Activated CD4-positive, alpha-beta memory T cell treated with anti-CD3 and anti-CD28 coated beads, Interleukin-2, amount 10 ng/mL, durations not matched to agents 7 days and 5 days (primary cell): ENCODE results near the gene KNG1. TPM values are rescaled to one million over a fixed set of nuclear protein-coding genes. Genes with fewer than 3 reads are reported as not detected.

Experiments used
- CTCF ChIA-PET: fragments of 350-600 bp; sonication (Branson Sonifier 250); formaldehyde crosslinking; loops from one replicate; lab custom pipeline; 2021; ENCODE audit warnings: antibody characterized with exemption, inconsistent platforms; lab: Charles Lee
- POLR2A ChIA-PET: fragments of 350-600 bp; sonication (Branson Sonifier 250); formaldehyde crosslinking; loops from one replicate; lab custom pipeline; 2021; ENCODE audit warnings: antibody characterized with exemption; lab: Charles Lee
- DNase-seq: peaks from one replicate; pipeline ENCODE4 v3.0.0-alpha.2; 2020
- H3K27ac Mint-ChIP-seq: one replicate; pipeline ENCODE4 v1.8.0; 2021; ENCODE audit warnings: mild to moderate bottlenecking, mixed read lengths
- H3K27me3 Mint-ChIP-seq: one replicate; pipeline ENCODE4 v1.8.0; 2021; ENCODE audit warnings: mixed read lengths
- H3K36me3 Mint-ChIP-seq: one replicate; pipeline ENCODE4 v1.8.0; 2021; ENCODE audit warnings: low read depth, mixed read lengths
- H3K4me1 Mint-ChIP-seq: one replicate; pipeline ENCODE4 v1.8.0; 2021; ENCODE audit warnings: mixed read lengths
- H3K4me3 Mint-ChIP-seq: one replicate; pipeline ENCODE4 v1.8.0; 2021; ENCODE audit warnings: mild to moderate bottlenecking, mixed read lengths
- H3K9me3 Mint-ChIP-seq: one replicate; pipeline ENCODE4 v1.8.0; 2021; ENCODE audit warnings: mixed read lengths
- total RNA-seq, 2 experiments: library from RNA; stranded (reverse); gene quantifications; one replicate each; pipeline ENCODE4 v1.2.3, GENCODE V29; 2021

KNG1 gene
- total RNA-seq, 2 experiments from 2014 or later, result not detected

- Mint-ChIP-seq H3K9me3 (no peaks in the 10 kb centered on the region), H3K36me3 (no peaks in the 10 kb centered on the region), H3K4me3 (no peak overlapping the region), H3K27me3 (no peaks in the 10 kb centered on the region), H3K4me1 (peaks cover 3% of the 10 kb centered on the region), H3K27ac (no peak overlapping the region)
- ChIA-PET CTCF (no interaction called here), POLR2A (interaction anchor here (0.7 kb wide), 1 partner anchor 826 kb away, joined by 3 read pairs; no protein-coding TSS in a partner anchor)
- DNase-seq, result no peak
Measured at GRCh38 chr3:186760897-186761447, 43.8 kb downstream of the KNG1 start.

- no peaks in the 10 kb centered on the region for H3K36me3 Mint-ChIP-seq
- H3K27me3 Mint-ChIP-seq, result no peaks in the 10 kb centered on the region
- no peaks in the 10 kb centered on the region for H3K9me3 Mint-ChIP-seq
- DNase-seq, result no peak
- peak overlapping the region; percentile 77 for H3K27ac Mint-ChIP-seq
- H3K4me1 Mint-ChIP-seq, result peaks cover 16% of the 10 kb centered on the region
- ChIA-PET POLR2A (interaction anchor here (0.6 to 7.7 kb wide), 12 partner anchors 11 to 835 kb away, joined by 3 to 240 read pairs (median 6); partner anchors contain the start of genes DNAJB11, EIF4A2, RFC4 and RPL39L), CTCF (interaction anchor here (1.0 to 2.4 kb wide), 10 partner anchors 10 to 829 kb away, joined by 3 to 18 read pairs (median 4); partner anchors contain the start of genes EIF4A2 and RPL39L)
- peak overlapping the region; percentile 77 for H3K4me3 Mint-ChIP-seq
Measured at GRCh38 chr3:186772281-186772694, 55.1 kb downstream of the KNG1 start.

- peak; percentile 74 for DNase-seq
- H3K36me3 Mint-ChIP-seq, result no peaks in the 10 kb centered on the region
- peak overlapping the region; percentile 77 for H3K4me3 Mint-ChIP-seq
- H3K4me1 Mint-ChIP-seq, result peaks cover 16% of the 10 kb centered on the region
- H3K27me3 Mint-ChIP-seq, result no peaks in the 10 kb centered on the region
- H3K27ac Mint-ChIP-seq, result peak overlapping the region; percentile 77
- POLR2A ChIA-PET, result interaction anchor here (0.6 to 7.7 kb wide), 15 partner anchors 10 to 835 kb away, joined by 3 to 240 read pairs (median 6); partner anchors contain the start of genes DNAJB11, EIF4A2, RFC4 and RPL39L
- no peaks in the 10 kb centered on the region for H3K9me3 Mint-ChIP-seq
- CTCF ChIA-PET, result interaction anchor here (1.0 to 2.4 kb wide), 10 partner anchors 9 to 829 kb away, joined by 3 to 18 read pairs (median 4); partner anchors contain the start of genes EIF4A2 and RPL39L
Measured at GRCh38 chr3:186772701-186773417, 55.7 kb downstream of the KNG1 start.

GRCh38 chr3:186775999-186776398, 58.8 kb downstream of the KNG1 start:
- Mint-ChIP-seq H3K4me1 (peaks cover 16% of the 10 kb centered on the region), H3K27me3 (no peaks in the 10 kb centered on the region), H3K27ac (no peak overlapping the region), H3K9me3 (no peaks in the 10 kb centered on the region), H3K4me3 (no peak overlapping the region), H3K36me3 (no peaks in the 10 kb centered on the region)
- ChIA-PET POLR2A (no interaction called here), CTCF (no interaction called here)
- no peak for DNase-seq

- Mint-ChIP-seq H3K27me3 (no peaks in the 10 kb centered on the region), H3K27ac (no peak overlapping the region), H3K4me3 (no peak overlapping the region), H3K9me3 (no peaks in the 10 kb centered on the region), H3K36me3 (peaks cover 17% of the 10 kb centered on the region), H3K4me1 (peaks cover 12% of the 10 kb centered on the region)
- ChIA-PET CTCF (no interaction called here), POLR2A (interaction anchor here (6.3 kb wide), 1 partner anchor 12 kb away, joined by 35 read pairs; no protein-coding TSS in a partner anchor)
- no peak for DNase-seq
Measured at GRCh38 chr3:186779204-186779603, 62.0 kb downstream of the KNG1 start.

DNA sequence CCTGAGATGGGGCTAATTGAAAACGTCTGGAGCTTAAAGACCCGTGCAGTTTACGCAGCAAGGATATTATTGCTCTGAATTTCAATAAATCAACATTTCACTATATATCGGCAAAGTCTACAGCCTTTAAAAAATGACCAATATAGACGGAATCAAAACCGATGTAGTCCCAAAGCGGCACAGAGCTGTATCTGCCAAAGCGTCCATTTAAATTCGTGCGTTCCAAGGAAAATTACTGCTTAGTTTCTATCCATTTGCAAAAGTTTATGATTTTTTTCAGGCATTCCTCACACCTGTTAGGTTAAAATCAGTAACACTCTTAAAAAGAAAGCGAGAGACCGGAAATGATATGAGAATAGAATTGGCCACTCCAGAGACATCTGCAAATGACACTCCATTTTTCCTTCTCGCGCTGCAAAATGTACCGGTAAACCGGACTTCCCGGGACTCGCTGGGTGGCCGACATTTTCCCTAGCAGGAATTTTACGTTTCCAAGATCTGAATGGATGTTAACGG, 65.4 kb downstream of the KNG1 start:
- H3K27me3 Mint-ChIP-seq, result no peaks in the 10 kb centered on the region
- H3K9me3 Mint-ChIP-seq, result no peaks in the 10 kb centered on the region
- no peak for DNase-seq
- peak overlapping the region; percentile 99 for H3K4me3 Mint-ChIP-seq
- H3K4me1 Mint-ChIP-seq, result peaks cover 34% of the 10 kb centered on the region
- H3K36me3 Mint-ChIP-seq, result peaks cover 51% of the 10 kb centered on the region
- peak overlapping the region; percentile 100 for H3K27ac Mint-ChIP-seq
- ChIA-PET POLR2A (interaction anchor here (0.7 to 6.4 kb wide), 45 partner anchors 8 to 855 kb away, joined by 3 to 240 read pairs (median 7); partner anchors contain the start of genes DNAJB11, ETV5, RFC4 and RPL39L), CTCF (interaction anchor here (2.1 to 3.6 kb wide), 3 partner anchors 10 to 212 kb away, joined by 7 to 15 read pairs (median 7); partner anchors contain the start of gene DNAJB11)

DNA sequence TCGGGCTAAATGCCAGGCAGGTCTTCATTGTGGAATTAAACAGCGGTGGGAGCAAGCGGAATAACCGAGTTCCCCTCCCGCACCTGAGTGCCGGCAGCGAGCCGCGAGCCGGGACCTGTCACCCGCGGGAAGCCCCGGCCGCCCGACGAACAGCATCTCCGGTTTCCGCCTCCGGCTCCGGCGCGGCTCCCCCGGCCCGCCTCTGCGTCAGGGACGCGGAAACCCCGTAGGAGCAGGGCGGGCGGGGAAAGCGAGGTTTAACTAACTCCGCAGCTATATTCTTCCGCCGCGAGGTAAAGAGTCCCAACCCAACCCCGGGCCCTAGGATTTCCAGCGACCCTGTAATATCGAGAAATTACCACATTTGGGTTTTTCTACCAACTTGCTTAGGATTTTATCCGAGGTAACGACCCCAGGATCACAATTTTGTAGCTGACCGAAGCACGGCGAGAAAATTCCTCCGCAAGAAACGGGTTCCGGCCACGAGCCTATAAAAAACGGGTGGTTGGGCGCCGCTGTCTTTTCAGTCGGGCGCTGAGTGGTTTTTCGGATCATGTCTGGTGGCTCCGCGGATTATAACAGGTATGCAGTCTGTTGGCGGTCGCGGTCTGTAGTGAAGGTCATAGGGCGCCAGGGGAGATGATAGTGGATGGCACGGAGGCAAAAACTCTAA, 66.0 kb downstream of the KNG1 start, which contains the start of gene EIF4A2:
Gene EIF4A2 (plus strand): TSS at position 520 of the 673 bp plus-strand sequence. CDS start 34 bp downstream, at position 554.
- ChIA-PET CTCF (interaction anchor here (0.7 to 3.6 kb wide), 6 partner anchors 10 to 356 kb away, joined by 3 to 15 read pairs (median 6); partner anchors contain the start of genes DNAJB11 and RPL39L), POLR2A (interaction anchor here (0.7 to 6.4 kb wide), 62 partner anchors 8 to 861 kb away, joined by 3 to 240 read pairs (median 5); partner anchors contain the start of genes DNAJB11, ETV5, RFC4 and RPL39L)
- Mint-ChIP-seq H3K4me3 (peak within 1 kb of the TSS; percentile 99), H3K4me1 (peaks cover 40% of the 10 kb centered on the region), H3K9me3 (no peaks in the 10 kb centered on the region), H3K36me3 (peaks cover 57% of the 10 kb centered on the region), H3K27me3 (no peaks in the 10 kb centered on the region), H3K27ac (peak within 1 kb of the TSS; percentile 100)
- peak; percentile 91 for DNase-seq

GRCh38 chr3:186783731-186784515, 66.8 kb downstream of the KNG1 start:
- peak overlapping the region; percentile 100 for H3K27ac Mint-ChIP-seq
- POLR2A ChIA-PET, result interaction anchor here (0.6 to 6.4 kb wide), 69 partner anchors 7 to 1197 kb away, joined by 3 to 240 read pairs (median 5); partner anchors contain the start of genes AHSG, DNAJB11, ETV5 and RFC4

GRCh38 chr3:186784820-186785494, 67.8 kb downstream of the KNG1 start:
- no peak for DNase-seq
- Mint-ChIP-seq H3K9me3 (no peaks in the 10 kb centered on the region), H3K27me3 (no peaks in the 10 kb centered on the region), H3K27ac (peak overlapping the region; percentile 100), H3K4me3 (peak overlapping the region; percentile 99), H3K4me1 (peaks cover 53% of the 10 kb centered on the region), H3K36me3 (peaks cover 72% of the 10 kb centered on the region)
- ChIA-PET CTCF (interaction anchor here (1.0 to 1.6 kb wide), 3 partner anchors 13 to 354 kb away, joined by 3 to 7 read pairs (median 3); partner anchors contain the start of gene RPL39L), POLR2A (interaction anchor here (0.7 to 6.4 kb wide), 32 partner anchors 6 to 1198 kb away, joined by 3 to 240 read pairs (median 15); partner anchors contain the start of genes AHSG, DNAJB11, RFC4 and RPL39L)

More at GRCh38 chr3:186783731-186784515, 66.8 kb downstream of the KNG1 start:
- H3K9me3 Mint-ChIP-seq, result no peaks in the 10 kb centered on the region
- H3K4me1 Mint-ChIP-seq, result peaks cover 47% of the 10 kb centered on the region
- H3K36me3 Mint-ChIP-seq, result peaks cover 64% of the 10 kb centered on the region
- no peaks in the 10 kb centered on the region for H3K27me3 Mint-ChIP-seq
- DNase-seq, result peak; percentile 87
- CTCF ChIA-PET, result interaction anchor here (0.7 to 3.6 kb wide), 7 partner anchors 11 to 355 kb away, joined by 3 to 15 read pairs (median 5); partner anchors contain the start of genes DNAJB11 and RPL39L
- H3K4me3 Mint-ChIP-seq, result peak overlapping the region; percentile 99

- no peaks in the 10 kb centered on the region for H3K27me3 Mint-ChIP-seq
- H3K4me1 Mint-ChIP-seq, result peaks cover 57% of the 10 kb centered on the region
- H3K27ac Mint-ChIP-seq, result peak overlapping the region; percentile 100
- H3K36me3 Mint-ChIP-seq, result peaks cover 78% of the 10 kb centered on the region
- H3K4me3 Mint-ChIP-seq, result peak overlapping the region; percentile 99
- POLR2A ChIA-PET, result interaction anchor here (0.7 to 6.4 kb wide), 13 partner anchors 13 to 863 kb away, joined by 3 to 240 read pairs (median 40); partner anchors contain the start of genes DNAJB11, RFC4, RPL39L and ST6GAL1
- no peaks in the 10 kb centered on the region for H3K9me3 Mint-ChIP-seq
- CTCF ChIA-PET, result interaction anchor here (0.8 to 1.6 kb wide), 5 partner anchors 12 to 380 kb away, joined by 3 to 7 read pairs (median 3); partner anchors contain the start of gene RPL39L
- DNase-seq, result no peak
Measured at GRCh38 chr3:186785495-186786018, 68.4 kb downstream of the KNG1 start.
